Measurements from ENCODE around the gene OCIAD2. TPM values are rescaled to one million over a fixed set of nuclear protein-coding genes. Genes with fewer than 3 reads are reported as not detected.

The OCIAD2 gene
- total and polyA plus RNA-seq, 2 of the 8 experiments (the other 6 are each of a cell fraction or from before 2014, with no cell fraction given): 105 to 122 TPM

GRCh38 chr4:48904541-48905142 lies 1.9 kb downstream of the OCIAD2 start:
- H3K56ac ChIP-seq (replicated peaks; ENCODE audit: insufficient read length, low read depth, low read length): no peak overlapping the region
- WGBS, 2 experiments (ENCODE audit: extremely low coverage in 1 of 2, insufficient coverage in 1 of 2, insufficient read length in 1 of 2, insufficient replicate concordance in 2 of 2, low coverage in 1 of 2, low lambda C conversion rate in 2 of 2, missing lambda C conversion rate in 1 of 2): 87% methylated on average over 3 of the region's 3 CpGs; no CpG with 5 or more reads in 1 of the 2 experiments
- TF ChIP-seq ASH2L (IDR thresholded peaks at IDR 0.05; ENCODE audit: low read length) (no peak), E2F6 (IDR thresholded peaks at IDR 0.05) (no peak), HDAC2 (IDR thresholded peaks at IDR 0.05; ENCODE audit: borderline replicate concordance in 1 of 2, low read depth in 2 of 2, low read length in 2 of 2) (no peak), POU5F1 (IDR thresholded peaks at IDR 0.05; ENCODE audit: low read depth, low read length) (no peak), CHD1 (IDR thresholded peaks at IDR 0.05; ENCODE audit: low read depth, low read length) (no peak), TEAD4 (IDR thresholded peaks at IDR 0.05; ENCODE audit: low read depth, low read length) (no peak), JUN (IDR thresholded peaks at IDR 0.05; ENCODE audit: low read depth, low read length) (no peak), TAF7 (optimal IDR thresholded peaks at IDR 0.05; ENCODE audit: borderline replicate concordance, low read depth, low read length) (no peak), SIN3A (conservative IDR thresholded peaks at IDR 0.05 in 1 of 2, IDR thresholded peaks at IDR 0.05 in 1 of 2; ENCODE audit: low read depth in 1 of 2, low read length in 2 of 2) (no peak), BACH1 (IDR thresholded peaks at IDR 0.05; ENCODE audit: low read length) (no peak), MAX (IDR thresholded peaks at IDR 0.05) (no peak)

More at GRCh38 chr4:48904541-48905142, 1.9 kb downstream of the OCIAD2 start:
- Histone ChIP-seq H3K9ac (replicated peaks in 1 of 4; ENCODE audit: extremely low read depth in 1 of 4, low read depth in 3 of 4, low read length in 3 of 4) (no peak overlapping the region), H2BK120ac (replicated peaks; ENCODE audit: low read depth, low read length) (no peak overlapping the region), H2BK20ac (ENCODE audit: low read length) (no peak overlapping the region), H2AFZ (ENCODE audit: low read length) (no peak overlapping the region), H3K79me2 (ENCODE audit: control insufficient read depth in 1 of 2, insufficient read depth in 2 of 2, low read length in 2 of 2) (no peaks in the 10 kb centered on the region; a peak in 1 of 4 replicates), H3K14ac (ENCODE audit: insufficient read length) (no peak overlapping the region), H3K27ac (ENCODE audit: low read depth, low read length) (no peak overlapping the region), H3K4me3 (ENCODE audit: extremely low read depth in 1 of 4, insufficient read depth in 2 of 4, low read depth in 3 of 4, low read length in 4 of 4) (no peak overlapping the region), H3K23ac (ENCODE audit: insufficient read length) (no peak overlapping the region), H4K5ac (ENCODE audit: insufficient read length, low read depth, low read length) (no peak overlapping the region), H3K79me1 (ENCODE audit: low read depth, low read length) (no peaks in the 10 kb centered on the region; the same call in 1 of the 2 replicates), H3K27me3 (replicated peaks in 1 of 4; ENCODE audit: control insufficient read depth in 3 of 4, extremely low read depth in 1 of 4, insufficient read depth in 3 of 4, low read length in 3 of 4) (no peaks in the 10 kb centered on the region), H3K23me2 (ENCODE audit: low read depth, low read length) (peaks cover 8% of the 10 kb centered on the region), H3K4ac (replicated peaks; ENCODE audit: insufficient read length, low read depth, low read length) (no peak overlapping the region), H4K91ac (replicated peaks; ENCODE audit: insufficient read length, low read length) (no peak overlapping the region), H3K4me1 (replicated peaks in 1 of 4; ENCODE audit: control insufficient read depth in 3 of 4, insufficient read depth in 4 of 4, low read length in 3 of 4) (peaks cover 0 to 9% (median 4%) of the 10 kb centered on the region in 4 experiments; a peak in 6 of 7 replicates), H2BK12ac (ENCODE audit: low read depth, low read length) (no peak overlapping the region), H4K20me1 (replicated peaks in 1 of 2; ENCODE audit: control insufficient read depth in 1 of 2, insufficient read depth in 2 of 2, low read length in 2 of 2) (peaks cover 0 to 4% of the 10 kb centered on the region in 2 experiments), H2BK15ac (ENCODE audit: low read length) (no peak overlapping the region), H2BK5ac (ENCODE audit: low read depth, low read length) (no peak overlapping the region), H3K36me3 (ENCODE audit: control insufficient read depth in 2 of 4, insufficient read depth in 4 of 4, low read length in 3 of 4) (peaks cover 6 to 19% (median 13%) of the 10 kb centered on the region in 4 experiments; a peak in 7 of 8 replicates), H3K9me3 (ENCODE audit: insufficient read depth in 2 of 2, low read depth in 1 of 2, low read length in 1 of 2) (no peaks in the 10 kb centered on the region), H2AK5ac (ENCODE audit: low read depth, low read length) (no peak overlapping the region), H4K8ac (ENCODE audit: extremely low read depth, insufficient read depth, low read length) (no peak overlapping the region), H3K18ac (ENCODE audit: extremely low read depth, low read length) (no peak overlapping the region), H3K4me2 (ENCODE audit: insufficient read depth in 1 of 2, low read depth in 2 of 2, low read length in 2 of 2) (peak overlapping the region in 1 of 2 experiments; percentile 2; a peak in 1 of 4 replicates)
- FAIRE-seq (no peak), DNase-seq (ENCODE audit: low read depth in 1 of 2, low spot score in 2 of 2) (no peak)
- POLR2A ChIA-PET (ENCODE audit: partially characterized antibody): no interaction called here
- CTCF ChIA-PET (ENCODE audit: partially characterized antibody): interaction anchor here (0.6 to 2.1 kb wide), 5 partner anchors 8 to 334 kb away, joined by 3 to 9 read pairs (median 3); no protein-coding TSS in a partner anchor
